Measurements from ENCODE around the gene RNASE8.

Gene RNASE8

GRCh38 chr14:21074398-21075272 is 17.0 kb downstream of the RNASE8 start:
- no peak for DNase-seq

GRCh38 chr14:21075719-21076437 is 18.3 kb downstream of the RNASE8 start:
- DNase-seq, result no peak

- no peak for DNase-seq
Observed at GRCh38 chr14:21077672-21078071, 20.1 kb downstream of the RNASE8 start.

GRCh38 chr14:21078287-21078686 is 20.7 kb downstream of the RNASE8 start:
- no peak for DNase-seq

GRCh38 chr14:21078726-21079125 is 21.1 kb downstream of the RNASE8 start:
- DNase-seq, result no peak

DNA sequence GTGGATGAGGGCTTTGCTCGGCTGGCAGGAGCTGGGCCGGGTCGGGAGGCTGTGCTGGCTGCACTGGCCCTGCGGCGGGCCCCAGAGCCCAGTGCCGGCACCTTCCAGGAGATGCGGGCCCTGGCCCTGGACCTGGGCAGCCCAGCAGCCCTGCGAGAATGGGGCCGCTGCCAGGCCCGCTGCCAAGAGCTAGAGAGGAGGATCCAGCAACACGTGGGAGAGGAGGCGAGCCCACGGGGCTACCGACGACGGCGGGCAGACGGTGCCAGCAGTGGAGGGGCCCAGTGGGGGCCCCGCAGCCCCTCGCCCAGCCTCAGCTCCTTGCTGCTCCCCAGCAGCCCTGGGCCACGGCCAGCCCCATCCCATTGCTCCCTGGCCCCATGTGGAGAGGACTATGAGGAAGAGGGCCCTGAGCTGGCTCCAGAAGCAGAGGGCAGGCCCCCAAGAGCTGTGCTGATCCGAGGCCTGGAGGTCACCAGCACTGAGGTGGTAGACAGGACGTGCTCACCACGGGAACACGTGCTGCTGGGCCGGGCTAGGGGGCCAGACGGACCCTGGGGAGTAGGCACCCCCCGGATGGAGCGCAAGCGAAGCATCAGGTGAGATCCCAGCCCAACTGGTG is 24.0 kb downstream of the RNASE8 start:
- DNase-seq, result no peak

GRCh38 chr14:21083565-21084325 is 26.1 kb downstream of the RNASE8 start:
- no peak for DNase-seq

DNA sequence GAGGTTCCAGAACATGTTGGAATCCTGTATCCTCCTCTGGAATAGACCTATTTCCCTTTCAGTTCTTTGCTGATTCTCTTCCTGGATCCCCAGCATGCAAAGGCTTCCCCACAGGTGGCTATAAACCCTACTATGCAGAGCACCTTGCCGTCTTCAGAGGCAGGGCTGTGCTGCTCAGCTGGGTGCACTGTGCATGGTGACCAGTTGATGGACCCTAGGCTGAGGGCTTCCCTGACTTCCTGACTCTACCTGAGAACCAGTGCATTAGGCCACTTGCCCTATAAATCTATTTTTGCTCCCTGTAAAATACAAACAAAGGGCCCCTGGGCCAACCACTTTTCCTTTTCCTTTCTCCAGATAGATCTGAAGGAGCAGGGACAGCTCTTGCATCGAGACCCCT is 26.8 kb downstream of the RNASE8 start:
- no peak for DNase-seq

DNA sequence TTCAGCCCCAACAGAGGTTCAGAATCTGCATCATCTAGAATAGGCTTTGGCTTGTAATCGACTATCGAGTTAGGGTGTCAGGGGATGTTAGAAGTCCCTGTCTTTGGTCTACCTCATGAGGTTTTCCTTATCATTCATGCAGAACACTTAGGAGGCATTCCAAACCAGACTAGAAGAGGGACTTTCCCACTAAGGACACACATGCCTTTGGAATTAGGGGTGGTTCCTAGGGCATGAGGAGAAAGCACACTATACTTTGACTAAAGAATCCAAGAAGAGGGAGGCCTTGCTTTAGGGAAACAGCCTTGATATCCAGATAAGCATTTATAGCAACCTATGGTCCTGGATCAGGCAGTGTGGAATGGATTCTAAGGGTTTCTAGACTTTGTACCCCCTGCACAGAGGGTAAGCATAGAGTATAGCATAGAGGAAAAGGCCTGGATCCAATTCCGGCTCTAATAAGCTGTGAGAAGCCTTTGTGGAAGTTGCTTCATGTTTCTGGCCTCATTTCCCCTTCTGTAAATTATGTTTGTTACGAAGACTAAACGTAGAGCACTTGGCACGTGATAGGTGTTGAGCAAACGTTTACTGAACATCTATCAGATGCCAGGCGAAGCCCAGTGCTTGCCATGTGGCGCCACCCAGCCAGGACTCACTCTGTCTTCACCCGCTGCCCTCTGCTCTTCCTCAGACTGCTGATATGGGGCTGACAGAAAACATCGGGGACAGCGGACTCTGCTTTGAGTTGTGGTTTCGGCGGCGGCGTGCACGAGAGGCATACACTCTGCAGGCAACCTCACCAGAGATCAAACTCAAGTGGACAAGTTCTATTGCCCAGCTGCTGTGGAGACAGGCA is 27.6 kb downstream of the RNASE8 start:
- DNase-seq, result no peak

GRCh38 chr14:21086908-21087293 is 29.3 kb downstream of the RNASE8 start:
- no peak for DNase-seq

GRCh38 chr14:21087294-21088091 is 29.9 kb downstream of the RNASE8 start:
- peak; percentile 38 to 51 for DNase-seq

DNA sequence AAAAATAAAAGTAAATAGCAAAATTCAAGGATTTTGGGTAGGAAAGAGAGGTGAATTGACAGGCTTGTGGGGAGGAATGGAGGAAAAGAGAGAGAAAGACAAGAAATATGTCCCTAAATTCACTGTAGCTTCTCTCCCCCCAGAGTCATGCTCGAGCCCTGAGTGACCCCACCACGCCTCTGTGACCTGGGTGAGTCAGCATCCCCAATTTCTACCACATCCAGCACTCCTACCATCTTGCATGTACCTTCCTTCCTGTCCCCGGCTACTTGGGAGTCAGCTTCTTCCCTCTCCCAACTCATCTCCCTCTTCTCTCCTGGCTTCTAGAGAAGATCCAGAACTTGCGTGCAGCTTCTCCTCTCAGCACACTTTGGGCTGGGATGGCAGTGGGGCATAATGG is 31.1 kb downstream of the RNASE8 start:
- no peak for DNase-seq

- DNase-seq, result no peak
Observed at GRCh38 chr14:21089271-21089670, 31.6 kb downstream of the RNASE8 start.

GRCh38 chr14:21089877-21090193 is 32.2 kb downstream of the RNASE8 start:
- DNase-seq, result no peak

GRCh38 chr14:21090194-21090939 is 32.7 kb downstream of the RNASE8 start:
- DNase-seq, result no peak

GRCh38 chr14:21090940-21091663 is 33.5 kb downstream of the RNASE8 start:
- DNase-seq, result no peak

DNA sequence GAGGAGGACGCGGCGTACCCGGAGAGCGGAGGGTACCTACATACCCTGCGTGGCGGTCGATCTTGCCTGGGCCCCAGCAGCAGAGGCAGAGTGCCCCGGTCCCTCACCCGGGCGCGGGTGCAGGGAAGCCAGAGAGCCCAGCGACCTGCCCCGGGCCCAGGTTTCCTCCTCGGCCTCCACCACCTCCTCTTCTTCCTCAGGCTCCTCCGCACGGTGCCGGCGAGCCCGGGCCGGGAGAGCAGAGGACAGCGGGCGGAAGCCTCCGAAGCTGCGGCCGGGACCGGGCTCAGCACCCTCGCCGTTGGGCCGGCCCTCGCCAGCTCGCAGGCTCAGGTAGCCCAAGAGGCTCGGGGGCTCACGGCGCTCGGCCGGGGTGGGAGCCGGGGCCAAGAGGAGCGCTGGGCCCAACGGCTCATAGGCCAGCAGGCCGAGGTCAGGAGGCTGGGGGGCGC is 34.2 kb downstream of the RNASE8 start:
- no peak for DNase-seq

- peak; percentile 86 to 92 for DNase-seq
Observed at GRCh38 chr14:21092273-21093011, 34.8 kb downstream of the RNASE8 start.

- DNase-seq, result no peak
Observed at GRCh38 chr14:21093018-21093417, 35.4 kb downstream of the RNASE8 start.
